Uterus (tissue), 4 donors: Measurements from ENCODE around the gene IQGAP2. TPM values are rescaled to one million over a fixed set of nuclear protein-coding genes. Genes with fewer than 3 reads are reported as not detected.

ENCODE experiments used
- DNase-seq, 2 donors: peaks; one replicate each; pipeline ENCODE4 v3.0.0-alpha.2; 2019 to 2020
- H3K27ac ChIP-seq, 2 donors: fragments of 200-600 bp; sonication (generic); 1 replicate in 1 of 2; 2 replicates in 1 of 2; pipeline ENCODE4 v1.5.1; 2016 to 2018
- H3K27me3 ChIP-seq, 2 donors: fragments of 200-600 bp; sonication (generic); one replicate each; pipeline ENCODE4 v1.5.1; 2018 to 2019; ENCODE audit warnings: control low read depth in 1 of 2
- H3K36me3 ChIP-seq, 2 donors: fragments of 200-600 bp; sonication (generic); one replicate each; pipeline ENCODE4 v1.5.1; 2019; ENCODE audit warnings: control low read depth in 1 of 2
- H3K4me1 ChIP-seq, 2 donors: fragments of 200-600 bp; sonication (generic); one replicate each; pipeline ENCODE4 v1.5.1; 2018 to 2019; ENCODE audit warnings: control low read depth in 1 of 2
- H3K4me3 ChIP-seq, 2 donors: fragments of 200-600 bp; sonication (generic); 1 replicate in 1 of 2; 2 replicates in 1 of 2; pipeline ENCODE4 v1.5.1; 2018 to 2019; ENCODE audit warnings: mild to moderate bottlenecking in 1 of 2
- H3K9me3 ChIP-seq, 2 donors: fragments of 200-600 bp; sonication (generic); one replicate each; pipeline ENCODE4 v1.5.1; 2019; ENCODE audit warnings: control low read depth in 1 of 2
- CTCF ChIP-seq, 4 experiments: fragments of 200-600 bp in 2 of 4; fragments of 450-650 bp in 2 of 4; sonication (generic) in 2 of 4; IDR thresholded peaks; one replicate each; pipeline ENCODE4 v1.5.1; 2016 to 2019; ENCODE audit warnings: antibody characterized with exemption in 4 of 4, mild to moderate bottlenecking in 2 of 4, moderate library complexity in 1 of 4
- POLR2A ChIP-seq, 2 donors: fragments of 450-650 bp; IDR thresholded peaks; one replicate each; pipeline ENCODE4 v1.6.1; 2016; ENCODE audit warnings: antibody characterized with exemption in 2 of 2, mild to moderate bottlenecking in 1 of 2, moderate library complexity in 1 of 2
- intact Hi-C: fragments of 100-400 bp; cut with DNase I; formaldehyde crosslinking; loops from one replicate; pipeline ENCODE4 v1.15.1; 2023; ENCODE audit warnings: low total_unique reads
- total RNA-seq, 4 donors: library from RNA; depleted of rRNA in 3 of 4; stranded (reverse); fragments of >200 nt in 3 of 4; gene quantifications; one replicate each; pipeline versions ENCODE4 v1.1.0 to v1.2.4, GENCODE V29; 2014 to 2023
- donor health status: DM: yes; HTN: yes; CAD: no.

IQGAP2 gene
- total RNA-seq, 4 donors from 2014 or later, result 7.1 to 49.2 (median 9.4) TPM

GRCh38 chr5:76500633-76501393, 97.7 kb downstream of the IQGAP2 start:
- TF ChIP-seq POLR2A (IDR thresholded peaks at IDR 0.05) (no peak), CTCF (IDR thresholded peaks at IDR 0.05) (no peak)
- Histone ChIP-seq H3K4me1 (no peaks in the 10 kb centered on the region), H3K27me3 (no peaks in the 10 kb centered on the region), H3K4me3 (no peak overlapping the region), H3K9me3 (no peaks in the 10 kb centered on the region), H3K36me3 (no peaks in the 10 kb centered on the region), H3K27ac (no peak overlapping the region)
- intact Hi-C loops, result no loop called here
- no peak for DNase-seq

- Histone ChIP-seq H3K4me3 (no peak overlapping the region), H3K27ac (no peak overlapping the region), H3K9me3 (no peaks in the 10 kb centered on the region), H3K36me3 (no peaks in the 10 kb centered on the region), H3K27me3 (no peaks in the 10 kb centered on the region), H3K4me1 (no peaks in the 10 kb centered on the region)
- DNase-seq, result no peak
- intact Hi-C loops, result no loop called here
- TF ChIP-seq CTCF (IDR thresholded peaks at IDR 0.05), result no peak
- no peak for TF ChIP-seq POLR2A (IDR thresholded peaks at IDR 0.05)
Measured at GRCh38 chr5:76503929-76504328, 100.8 kb downstream of the IQGAP2 start.

GRCh38 chr5:76504901-76505564, 101.9 kb downstream of the IQGAP2 start:
- Histone ChIP-seq H3K36me3 (no peaks in the 10 kb centered on the region), H3K27me3 (no peaks in the 10 kb centered on the region), H3K9me3 (no peaks in the 10 kb centered on the region), H3K4me3 (no peak overlapping the region), H3K4me1 (no peaks in the 10 kb centered on the region), H3K27ac (no peak overlapping the region)
- no peak for TF ChIP-seq CTCF (IDR thresholded peaks at IDR 0.05)
- TF ChIP-seq POLR2A (IDR thresholded peaks at IDR 0.05), result no peak
- intact Hi-C loops, result no loop called here
- DNase-seq, result no peak

GRCh38 chr5:76513476-76513875, 110.4 kb downstream of the IQGAP2 start:
- H3K36me3 ChIP-seq, result no peaks in the 10 kb centered on the region
- intact Hi-C loops, result no loop called here
- H3K27me3 ChIP-seq, result no peaks in the 10 kb centered on the region
- TF ChIP-seq POLR2A (IDR thresholded peaks at IDR 0.05) (no peak), CTCF (IDR thresholded peaks at IDR 0.05) (no peak)
- no peak overlapping the region for H3K27ac ChIP-seq
- H3K4me1 ChIP-seq, result no peaks in the 10 kb centered on the region
- no peaks in the 10 kb centered on the region for H3K9me3 ChIP-seq
- DNase-seq, result no peak
- H3K4me3 ChIP-seq, result no peak overlapping the region

GRCh38 chr5:76514292-76514691, 111.2 kb downstream of the IQGAP2 start:
- DNase-seq, result no peak
- intact Hi-C loops, result no loop called here
- Histone ChIP-seq H3K27me3 (no peaks in the 10 kb centered on the region), H3K4me3 (no peak overlapping the region), H3K4me1 (no peaks in the 10 kb centered on the region), H3K36me3 (no peaks in the 10 kb centered on the region), H3K9me3 (no peaks in the 10 kb centered on the region), H3K27ac (no peak overlapping the region)
- TF ChIP-seq CTCF (IDR thresholded peaks at IDR 0.05) (no peak), POLR2A (IDR thresholded peaks at IDR 0.05) (no peak)
